Body of pancreas (tissue), 4 donors: ENCODE data around the gene SPACDR. TPM values are rescaled to one million over a fixed set of nuclear protein-coding genes. Genes with fewer than 3 reads are reported as not detected.
"Not testable (repeated sequence)": the region's sequence is repeated elsewhere in the genome, so short reads cannot be mapped to it uniquely, and the experiment has no call there.

Experiments
- ATAC-seq: fragments of 150-250 bp; one replicate; pipeline ENCODE4 v1.9.1; 2016
- DNase-seq, 4 donors: peaks; one replicate each; pipeline ENCODE4 v3.0.0-alpha.2; 2019
- H3K27ac ChIP-seq, 4 donors: fragments of 200-600 bp; sonication (generic); 1 replicate in 3 of 4; 2 replicates in 1 of 4; pipeline versions ENCODE4 v1.5.1 to v1.6.1; 2016 to 2019; ENCODE audit warnings: mild to moderate bottlenecking in 1 of 4, mixed read lengths in 1 of 4, moderate library complexity in 1 of 4
- H3K27me3 ChIP-seq, 2 donors: fragments of 200-600 bp; sonication (generic); one replicate each; pipeline ENCODE4 v1.6.0; 2016; ENCODE audit warnings: mild to moderate bottlenecking in 1 of 2
- H3K36me3 ChIP-seq, 2 donors: fragments of 200-600 bp; sonication (generic); replicated peaks in 1 of 2; 2 replicates each; pipeline ENCODE4 v1.5.1; 2016; ENCODE audit warnings: low read depth in 2 of 2; ENCODE audit not compliant: insufficient read depth in 1 of 2
- H3K4me1 ChIP-seq: fragments of 200-600 bp; sonication (generic); one replicate; pipeline ENCODE4 v1.6.0; 2016
- H3K4me3 ChIP-seq, 2 donors: fragments of 200-600 bp; sonication (generic); 1 replicate in 1 of 2; 2 replicates in 1 of 2; pipeline ENCODE4 v1.5.1; 2016 to 2019
- H3K9me3 ChIP-seq, 3 donors: fragments of 200-600 bp; sonication (generic); 1 replicate in 2 of 3; 2 replicates in 1 of 3; pipeline ENCODE4 v1.5.1; 2016
- POLR2A ChIP-seq, 3 donors: fragments of 450-650 bp; IDR thresholded peaks; one replicate each; pipeline ENCODE4 v1.6.1; 2016; ENCODE audit warnings: antibody characterized with exemption in 3 of 3, mild to moderate bottlenecking in 2 of 3
- whole genome bisulfite sequencing, 2 donors: methylation state at CpG; one replicate each; pipeline ENCODE4 v1.1.5; 2017; 5-methylcytosine and 5-hydroxymethylcytosine counted together
- intact Hi-C: fragments of 100-400 bp; cut with DNase I; formaldehyde crosslinking; loops from one replicate; pipeline ENCODE4 v1.15.1; 2023
- total RNA-seq, 2 donors: library from RNA; depleted of rRNA; stranded (reverse); fragments of >200 nt; gene quantifications; one replicate each; pipeline ENCODE4 v1.1.0, GENCODE V29; 2016
- TF ChIP-seq, protein P1 (sequence below), 7 experiments: fragments of 450-650 bp in 4 of 7; fragments of 200-600 bp in 3 of 7; sonication (generic) in 3 of 7; IDR thresholded peaks; one replicate each; pipeline ENCODE4 v1.5.1; 2016 to 2019; ENCODE audit warnings: antibody characterized with exemption in 7 of 7

SPACDR gene
- total RNA-seq, 2 donors from 2014 or later: 1.0 TPM; not detected in 1

DNA sequence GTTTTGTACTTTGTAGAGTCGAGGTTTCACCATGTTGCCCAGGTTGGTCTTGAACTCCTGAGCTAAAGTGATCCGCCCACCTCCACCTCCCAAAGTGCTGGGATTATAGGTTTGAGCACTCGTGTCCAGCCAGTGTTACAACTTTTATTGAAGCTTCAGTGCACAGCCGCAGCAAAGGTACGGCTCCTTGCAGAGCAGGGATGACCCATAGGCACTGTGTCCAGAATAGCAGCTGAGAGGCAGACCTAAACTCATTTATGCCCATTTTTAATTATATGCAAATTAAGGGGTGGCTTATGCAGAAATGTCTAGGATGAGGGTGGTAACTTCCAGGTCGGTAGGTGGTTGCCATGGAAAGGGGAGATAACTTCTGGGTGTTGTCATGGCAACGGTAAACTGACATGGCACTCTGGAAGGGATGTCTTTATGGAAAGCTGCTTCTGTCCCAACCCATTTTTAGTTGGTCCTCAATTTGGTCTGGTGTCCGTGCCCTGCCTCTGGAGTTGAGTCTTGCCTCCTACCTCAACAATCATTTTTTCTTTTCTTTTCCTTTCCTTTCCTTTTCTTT is 42.4 kb upstream of the SPACDR start:
- H3K9me3 ChIP-seq: no peaks in the 10 kb centered on the region
- H3K27ac ChIP-seq: no peak overlapping the region
- intact Hi-C loops: no loop called here
- no peak for TF ChIP-seq POLR2A (IDR thresholded peaks at IDR 0.05)
- TF ChIP-seq, protein P1, sequence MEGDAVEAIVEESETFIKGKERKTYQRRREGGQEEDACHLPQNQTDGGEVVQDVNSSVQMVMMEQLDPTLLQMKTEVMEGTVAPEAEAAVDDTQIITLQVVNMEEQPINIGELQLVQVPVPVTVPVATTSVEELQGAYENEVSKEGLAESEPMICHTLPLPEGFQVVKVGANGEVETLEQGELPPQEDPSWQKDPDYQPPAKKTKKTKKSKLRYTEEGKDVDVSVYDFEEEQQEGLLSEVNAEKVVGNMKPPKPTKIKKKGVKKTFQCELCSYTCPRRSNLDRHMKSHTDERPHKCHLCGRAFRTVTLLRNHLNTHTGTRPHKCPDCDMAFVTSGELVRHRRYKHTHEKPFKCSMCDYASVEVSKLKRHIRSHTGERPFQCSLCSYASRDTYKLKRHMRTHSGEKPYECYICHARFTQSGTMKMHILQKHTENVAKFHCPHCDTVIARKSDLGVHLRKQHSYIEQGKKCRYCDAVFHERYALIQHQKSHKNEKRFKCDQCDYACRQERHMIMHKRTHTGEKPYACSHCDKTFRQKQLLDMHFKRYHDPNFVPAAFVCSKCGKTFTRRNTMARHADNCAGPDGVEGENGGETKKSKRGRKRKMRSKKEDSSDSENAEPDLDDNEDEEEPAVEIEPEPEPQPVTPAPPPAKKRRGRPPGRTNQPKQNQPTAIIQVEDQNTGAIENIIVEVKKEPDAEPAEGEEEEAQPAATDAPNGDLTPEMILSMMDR (IDR thresholded peaks at IDR 0.05): no peak
- no peak for ATAC-seq
- DNase-seq: no peak
- WGBS, 2 donors: 56 to 65% methylated on average over 8 of the region's 8 CpGs
- no peaks in the 10 kb centered on the region for H3K36me3 ChIP-seq
- H3K27me3 ChIP-seq: no peaks in the 10 kb centered on the region
- H3K4me3 ChIP-seq: no peak overlapping the region
- peaks cover 9% of the 10 kb centered on the region for H3K4me1 ChIP-seq

DNA sequence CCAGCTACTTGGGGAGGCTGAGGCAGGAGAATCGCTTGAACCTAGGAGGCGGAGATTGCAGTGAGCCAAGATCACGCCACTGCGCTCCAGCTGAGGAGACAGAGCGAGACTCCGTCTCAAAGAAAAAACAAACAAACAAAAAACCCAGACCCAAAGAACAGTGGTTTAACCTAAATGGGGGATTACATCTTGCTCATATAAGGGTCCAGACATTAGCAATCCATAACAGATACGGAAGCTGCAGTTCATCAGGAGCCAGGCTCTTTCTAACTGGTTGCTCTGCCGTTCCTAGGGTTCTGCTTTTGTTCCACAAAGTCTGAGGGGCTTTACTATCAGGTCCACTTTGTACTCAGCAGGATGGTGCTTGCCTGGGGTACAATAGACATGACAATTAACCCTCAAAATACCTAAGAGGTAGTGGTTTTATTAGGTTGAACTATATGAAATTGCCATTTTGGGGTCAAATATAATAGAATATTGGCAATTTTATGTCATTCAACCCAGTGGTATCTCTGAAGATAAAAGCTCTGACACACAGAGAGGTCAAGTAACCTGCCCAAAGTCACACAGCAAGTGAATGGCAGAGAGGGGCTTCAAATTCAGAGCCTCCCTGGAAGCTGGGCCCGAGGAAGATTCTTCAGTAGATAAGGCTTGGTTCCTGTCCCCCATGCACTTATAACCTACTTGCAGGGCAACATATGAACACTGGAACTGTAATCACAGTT is 41.0 kb upstream of the SPACDR start:
- H3K4me1 ChIP-seq: peaks cover 9% of the 10 kb centered on the region
- H3K9me3 ChIP-seq: no peaks in the 10 kb centered on the region
- ATAC-seq (no peak), DNase-seq (no peak)
- no peaks in the 10 kb centered on the region for H3K36me3 ChIP-seq
- no peak for TF ChIP-seq POLR2A (IDR thresholded peaks at IDR 0.05)
- TF ChIP-seq, protein P1 (IDR thresholded peaks at IDR 0.05): no peak
- H3K4me3 ChIP-seq: no peak overlapping the region
- intact Hi-C loops: no loop called here
- no peak overlapping the region for H3K27ac ChIP-seq
- 90 to 94% methylated on average over 9 of the region's 9 CpGs for WGBS, 2 donors
- H3K27me3 ChIP-seq: no peaks in the 10 kb centered on the region

DNA sequence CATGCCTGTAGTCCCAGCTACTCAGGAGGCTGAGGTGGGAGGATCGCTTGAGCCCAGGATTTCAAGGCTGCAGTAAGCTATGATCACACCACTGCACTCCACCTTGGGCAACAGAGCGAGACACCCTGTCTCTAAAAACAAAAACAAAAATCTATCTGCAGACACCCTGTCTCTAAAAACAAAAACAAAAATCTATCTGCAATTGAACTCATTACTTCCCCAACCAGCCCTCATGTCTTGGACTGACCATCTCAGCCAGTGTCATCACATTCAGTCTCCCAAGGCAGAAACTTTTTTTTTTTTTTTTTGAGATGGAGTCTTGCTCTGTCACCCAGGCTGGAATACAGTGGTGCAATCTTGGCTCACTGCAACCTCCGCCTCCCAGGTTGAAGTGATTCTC is 40.0 kb upstream of the SPACDR start:
- H3K27ac ChIP-seq: not testable (repeated sequence)

DNA sequence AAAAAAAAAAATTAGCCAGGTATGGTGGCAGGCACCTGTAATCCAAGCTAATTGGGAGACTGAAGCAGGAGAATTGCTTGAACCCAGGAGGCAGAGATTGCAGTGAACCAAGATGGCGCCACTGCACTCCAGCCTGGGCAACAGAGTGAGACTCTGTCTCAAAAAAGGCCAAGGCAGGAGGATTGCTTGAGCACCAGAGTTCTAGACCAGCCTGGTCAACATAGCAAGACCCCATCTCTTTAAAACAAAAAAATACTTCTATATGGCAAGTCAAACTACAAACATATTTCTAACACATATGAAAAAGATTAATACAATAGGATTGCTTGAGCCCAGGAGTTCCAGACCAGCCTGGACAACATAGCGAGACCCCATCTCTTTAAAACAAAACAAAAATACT is 36.7 kb upstream of the SPACDR start:
- H3K4me1 ChIP-seq, ATAC-seq, H3K27ac ChIP-seq, intact Hi-C loops, H3K27me3 ChIP-seq, H3K36me3 ChIP-seq, DNase-seq, H3K9me3 ChIP-seq, H3K4me3 ChIP-seq: not testable (repeated sequence)
- WGBS, 2 donors: 81 to 90% methylated on average over 2 of the region's 2 CpGs

More for the DNA sequence above, 40.0 kb upstream of the SPACDR start:
- H3K27me3 ChIP-seq, H3K4me1 ChIP-seq, intact Hi-C loops, H3K4me3 ChIP-seq, H3K9me3 ChIP-seq, H3K36me3 ChIP-seq, ATAC-seq, DNase-seq: not testable (repeated sequence)
- WGBS, 2 donors: 89 to 96% methylated on average over 3 of the region's 3 CpGs

DNA sequence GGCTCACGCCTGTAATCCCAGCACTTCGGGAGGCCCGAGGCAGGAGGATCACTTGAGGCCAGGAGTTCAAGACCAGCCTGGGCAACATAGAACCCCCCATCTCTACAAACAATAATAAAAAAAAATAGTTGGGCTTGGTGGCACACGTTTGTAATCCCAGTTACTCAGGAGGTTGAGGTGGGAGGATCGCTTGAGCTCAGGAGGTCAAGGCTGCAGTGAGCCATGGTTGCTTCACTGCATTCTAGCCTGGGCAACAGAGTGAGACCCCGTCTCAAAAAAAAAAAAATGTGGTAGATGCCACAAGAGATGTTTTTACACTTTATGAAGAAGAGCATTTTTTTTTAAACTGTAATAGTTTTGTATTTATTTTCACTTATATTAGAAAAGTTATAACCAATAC is 32.4 kb upstream of the SPACDR start:
- H3K27me3 ChIP-seq: no peaks in the 10 kb centered on the region
- no peaks in the 10 kb centered on the region for H3K9me3 ChIP-seq
- DNase-seq (no peak), ATAC-seq (no peak)
- H3K27ac ChIP-seq: no peak overlapping the region
- 72 to 74% methylated on average over 6 of the region's 6 CpGs for WGBS, 2 donors
- no peak overlapping the region for H3K4me3 ChIP-seq
- intact Hi-C loops: no loop called here
- TF ChIP-seq, protein P1 (IDR thresholded peaks at IDR 0.05): no peak
- no peak for TF ChIP-seq POLR2A (IDR thresholded peaks at IDR 0.05)
- H3K4me1 ChIP-seq: peaks cover 10% of the 10 kb centered on the region
- no peaks in the 10 kb centered on the region for H3K36me3 ChIP-seq
